ENCODE data around the gene DIABLO.

The DIABLO gene

GRCh38 chr12:122174155-122174845 lies 51.6 kb downstream of the DIABLO start, which contains the start of gene IL31:
Gene IL31 (minus strand): TSS chr12:122174221. CDS start chr12:122174172, 49 bp downstream.
- Histone ChIP-seq H3K56ac (ENCODE audit: low read length) (no peak within 1 kb of the TSS), H3K4me3 (ENCODE audit: low read length) (no peak within 1 kb of the TSS), H3K27me3 (ENCODE audit: insufficient read depth, low read length, poor library complexity) (no peaks in the 10 kb centered on the region), H2BK120ac (ENCODE audit: low read depth, low read length) (no peak within 1 kb of the TSS), H3K79me1 (ENCODE audit: low read length) (no peaks in the 10 kb centered on the region), H3K4me1 (ENCODE audit: control insufficient read depth, low read depth, low read length) (no peaks in the 10 kb centered on the region), H3K9ac (ENCODE audit: low read length) (no peak within 1 kb of the TSS), H2AK5ac (ENCODE audit: low read length) (no peak within 1 kb of the TSS), H3K4me2 (ENCODE audit: low read length) (no peak within 1 kb of the TSS), H3K4ac (ENCODE audit: low read depth, low read length) (no peak within 1 kb of the TSS), H3K23ac (ENCODE audit: low read length) (no peak within 1 kb of the TSS), H3K36me3 (ENCODE audit: control insufficient read depth, insufficient read depth, low read length) (no peaks in the 10 kb centered on the region), H2BK15ac (replicated peaks; ENCODE audit: low read depth) (no peak within 1 kb of the TSS), H3K18ac (ENCODE audit: low read length) (no peak within 1 kb of the TSS), H4K5ac (ENCODE audit: low read length) (no peak within 1 kb of the TSS), H3K79me2 (ENCODE audit: control insufficient read depth, insufficient read depth, low read length) (no peaks in the 10 kb centered on the region), H3K27ac (ENCODE audit: low read depth, low read length) (no peak within 1 kb of the TSS), H2BK5ac (ENCODE audit: low read length) (no peak within 1 kb of the TSS), H4K8ac (ENCODE audit: low read depth, low read length) (no peak within 1 kb of the TSS)
- DNase-seq, result no peak
- no CpG with 5 or more reads among the region's 17 CpGs for WGBS (ENCODE audit: extremely low coverage, insufficient coverage, low lambda C conversion rate)

GRCh38 chr12:122172262-122172939 lies 53.5 kb downstream of the DIABLO start:
- no peaks in the 10 kb centered on the region for H3K4me1 ChIP-seq (ENCODE audit: control insufficient read depth, low read depth, low read length)
- DNase-seq, result no peak
- H2BK15ac ChIP-seq (replicated peaks; ENCODE audit: low read depth), result no peak overlapping the region
- no peak overlapping the region for H3K27ac ChIP-seq (ENCODE audit: low read depth, low read length)
- no peak overlapping the region for H3K23ac ChIP-seq (ENCODE audit: low read length)
- H3K56ac ChIP-seq (ENCODE audit: low read length), result no peak overlapping the region
- no peak overlapping the region for H3K9ac ChIP-seq (ENCODE audit: low read length)
- no peaks in the 10 kb centered on the region for H3K36me3 ChIP-seq (ENCODE audit: control insufficient read depth, insufficient read depth, low read length)
- no CpG with 5 or more reads among the region's 17 CpGs for WGBS (ENCODE audit: extremely low coverage, insufficient coverage, low lambda C conversion rate)
- no peak overlapping the region for H3K4me2 ChIP-seq (ENCODE audit: low read length)
- no peak overlapping the region for H3K4me3 ChIP-seq (ENCODE audit: low read length)
- no peak overlapping the region for H2BK5ac ChIP-seq (ENCODE audit: low read length)
- H2AK5ac ChIP-seq (ENCODE audit: low read length), result no peak overlapping the region
- H4K5ac ChIP-seq (ENCODE audit: low read length), result no peak overlapping the region
- H3K4ac ChIP-seq (ENCODE audit: low read depth, low read length), result no peak overlapping the region
- H3K79me1 ChIP-seq (ENCODE audit: low read length), result no peaks in the 10 kb centered on the region
- no peak overlapping the region for H3K18ac ChIP-seq (ENCODE audit: low read length)
- no peaks in the 10 kb centered on the region for H3K79me2 ChIP-seq (ENCODE audit: control insufficient read depth, insufficient read depth, low read length)
- H4K8ac ChIP-seq (ENCODE audit: low read depth, low read length), result no peak overlapping the region
- no peak overlapping the region for H2BK120ac ChIP-seq (ENCODE audit: low read depth, low read length)
- H3K27me3 ChIP-seq (ENCODE audit: insufficient read depth, low read length, poor library complexity), result no peaks in the 10 kb centered on the region

GRCh38 chr12:122171399-122171798 lies 54.5 kb downstream of the DIABLO start:
- H3K9ac ChIP-seq (ENCODE audit: low read length), result no peak overlapping the region
- no peak overlapping the region for H3K4ac ChIP-seq (ENCODE audit: low read depth, low read length)
- H3K79me1 ChIP-seq (ENCODE audit: low read length), result no peaks in the 10 kb centered on the region
- H2BK15ac ChIP-seq (replicated peaks; ENCODE audit: low read depth), result no peak overlapping the region
- no peaks in the 10 kb centered on the region for H3K4me1 ChIP-seq (ENCODE audit: control insufficient read depth, low read depth, low read length)
- H2AK5ac ChIP-seq (ENCODE audit: low read length), result no peak overlapping the region
- no peak overlapping the region for H3K23ac ChIP-seq (ENCODE audit: low read length)
- no CpG with 5 or more reads among the region's 5 CpGs for WGBS (ENCODE audit: extremely low coverage, insufficient coverage, low lambda C conversion rate)
- H3K56ac ChIP-seq (ENCODE audit: low read length), result no peak overlapping the region
- H3K4me2 ChIP-seq (ENCODE audit: low read length), result no peak overlapping the region
- H2BK5ac ChIP-seq (ENCODE audit: low read length), result no peak overlapping the region
- H3K36me3 ChIP-seq (ENCODE audit: control insufficient read depth, insufficient read depth, low read length), result no peaks in the 10 kb centered on the region
- H3K27ac ChIP-seq (ENCODE audit: low read depth, low read length), result no peak overlapping the region
- no peak overlapping the region for H4K8ac ChIP-seq (ENCODE audit: low read depth, low read length)
- H3K79me2 ChIP-seq (ENCODE audit: control insufficient read depth, insufficient read depth, low read length), result no peaks in the 10 kb centered on the region
- H3K4me3 ChIP-seq (ENCODE audit: low read length), result no peak overlapping the region
- no peak for DNase-seq
- H3K18ac ChIP-seq (ENCODE audit: low read length), result no peak overlapping the region
- H2BK120ac ChIP-seq (ENCODE audit: low read depth, low read length), result no peak overlapping the region
- H3K27me3 ChIP-seq (ENCODE audit: insufficient read depth, low read length, poor library complexity), result no peaks in the 10 kb centered on the region
- no peak overlapping the region for H4K5ac ChIP-seq (ENCODE audit: low read length)

- H2BK5ac ChIP-seq (ENCODE audit: low read length), result no peak overlapping the region
- 100% methylated on average over 2 of the region's 3 CpGs for WGBS (ENCODE audit: extremely low coverage, insufficient coverage, low lambda C conversion rate)
- H3K4me1 ChIP-seq (ENCODE audit: control insufficient read depth, low read depth, low read length), result no peaks in the 10 kb centered on the region
- no peaks in the 10 kb centered on the region for H3K79me2 ChIP-seq (ENCODE audit: control insufficient read depth, insufficient read depth, low read length)
- no peak overlapping the region for H3K56ac ChIP-seq (ENCODE audit: low read length)
- no peak overlapping the region for H2AK5ac ChIP-seq (ENCODE audit: low read length)
- no peak overlapping the region for H3K9ac ChIP-seq (ENCODE audit: low read length)
- no peak overlapping the region for H3K4me2 ChIP-seq (ENCODE audit: low read length)
- H2BK15ac ChIP-seq (replicated peaks; ENCODE audit: low read depth), result no peak overlapping the region
- DNase-seq, result no peak
- H3K18ac ChIP-seq (ENCODE audit: low read length), result no peak overlapping the region
- H3K27me3 ChIP-seq (ENCODE audit: insufficient read depth, low read length, poor library complexity), result no peaks in the 10 kb centered on the region
- H4K5ac ChIP-seq (ENCODE audit: low read length), result no peak overlapping the region
- no peak overlapping the region for H3K4ac ChIP-seq (ENCODE audit: low read depth, low read length)
- H3K4me3 ChIP-seq (ENCODE audit: low read length), result no peak overlapping the region
- no peak overlapping the region for H4K8ac ChIP-seq (ENCODE audit: low read depth, low read length)
- no peaks in the 10 kb centered on the region for H3K36me3 ChIP-seq (ENCODE audit: control insufficient read depth, insufficient read depth, low read length)
- no peak overlapping the region for H2BK120ac ChIP-seq (ENCODE audit: low read depth, low read length)
- H3K23ac ChIP-seq (ENCODE audit: low read length), result no peak overlapping the region
- no peaks in the 10 kb centered on the region for H3K79me1 ChIP-seq (ENCODE audit: low read length)
- no peak overlapping the region for H3K27ac ChIP-seq (ENCODE audit: low read depth, low read length)
Observed at GRCh38 chr12:122168492-122168891, 57.4 kb downstream of the DIABLO start.

- Histone ChIP-seq H3K27me3 (ENCODE audit: insufficient read depth, low read length, poor library complexity) (no peaks in the 10 kb centered on the region), H3K9ac (ENCODE audit: low read length) (no peak overlapping the region), H3K4me2 (ENCODE audit: low read length) (no peak overlapping the region), H3K79me1 (ENCODE audit: low read length) (no peaks in the 10 kb centered on the region), H3K27ac (ENCODE audit: low read depth, low read length) (no peak overlapping the region), H3K18ac (ENCODE audit: low read length) (no peak overlapping the region), H2BK15ac (replicated peaks; ENCODE audit: low read depth) (no peak overlapping the region), H4K5ac (ENCODE audit: low read length) (no peak overlapping the region), H2BK5ac (ENCODE audit: low read length) (no peak overlapping the region), H3K79me2 (ENCODE audit: control insufficient read depth, insufficient read depth, low read length) (no peaks in the 10 kb centered on the region), H3K4me1 (ENCODE audit: control insufficient read depth, low read depth, low read length) (no peaks in the 10 kb centered on the region), H4K8ac (ENCODE audit: low read depth, low read length) (no peak overlapping the region), H3K4ac (ENCODE audit: low read depth, low read length) (no peak overlapping the region), H3K56ac (ENCODE audit: low read length) (no peak overlapping the region), H3K36me3 (ENCODE audit: control insufficient read depth, insufficient read depth, low read length) (no peaks in the 10 kb centered on the region), H2BK120ac (ENCODE audit: low read depth, low read length) (no peak overlapping the region), H2AK5ac (ENCODE audit: low read length) (no peak overlapping the region), H3K4me3 (ENCODE audit: low read length) (no peak overlapping the region), H3K23ac (ENCODE audit: low read length) (no peak overlapping the region)
- no peak for DNase-seq
- WGBS (ENCODE audit: extremely low coverage, insufficient coverage, low lambda C conversion rate), result no CpG with 5 or more reads among the region's 10 CpGs
Observed at GRCh38 chr12:122167356-122167925, 58.4 kb downstream of the DIABLO start.

Data from mesendoderm (in vitro differentiated cells).